Measurements from ENCODE around the gene UQCC2.

The UQCC2 gene

DNA sequence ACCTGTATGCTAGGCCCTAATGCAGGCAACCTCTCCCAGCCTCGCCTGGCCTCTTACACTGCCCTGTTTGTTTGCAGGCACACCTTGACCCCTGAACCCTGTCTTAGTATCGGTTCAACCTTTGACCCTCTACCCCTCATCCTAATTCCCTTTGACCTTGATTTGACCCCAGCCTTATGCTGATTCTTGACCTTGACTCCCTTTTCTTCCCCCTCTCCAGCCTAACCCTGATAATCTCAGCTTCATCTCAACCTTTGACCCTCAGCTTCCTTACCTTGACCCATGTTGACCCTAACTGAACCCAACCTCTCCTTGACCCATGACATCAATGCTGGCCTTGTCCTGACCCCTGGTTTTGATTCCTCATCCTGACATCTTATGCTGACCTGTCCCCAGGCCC lies 33.8 kb downstream of the UQCC2 start:
- H3K4me3 ChIP-seq (ENCODE audit: low read depth, low read length), result no peak overlapping the region
- TF ChIP-seq, protein P1, sequence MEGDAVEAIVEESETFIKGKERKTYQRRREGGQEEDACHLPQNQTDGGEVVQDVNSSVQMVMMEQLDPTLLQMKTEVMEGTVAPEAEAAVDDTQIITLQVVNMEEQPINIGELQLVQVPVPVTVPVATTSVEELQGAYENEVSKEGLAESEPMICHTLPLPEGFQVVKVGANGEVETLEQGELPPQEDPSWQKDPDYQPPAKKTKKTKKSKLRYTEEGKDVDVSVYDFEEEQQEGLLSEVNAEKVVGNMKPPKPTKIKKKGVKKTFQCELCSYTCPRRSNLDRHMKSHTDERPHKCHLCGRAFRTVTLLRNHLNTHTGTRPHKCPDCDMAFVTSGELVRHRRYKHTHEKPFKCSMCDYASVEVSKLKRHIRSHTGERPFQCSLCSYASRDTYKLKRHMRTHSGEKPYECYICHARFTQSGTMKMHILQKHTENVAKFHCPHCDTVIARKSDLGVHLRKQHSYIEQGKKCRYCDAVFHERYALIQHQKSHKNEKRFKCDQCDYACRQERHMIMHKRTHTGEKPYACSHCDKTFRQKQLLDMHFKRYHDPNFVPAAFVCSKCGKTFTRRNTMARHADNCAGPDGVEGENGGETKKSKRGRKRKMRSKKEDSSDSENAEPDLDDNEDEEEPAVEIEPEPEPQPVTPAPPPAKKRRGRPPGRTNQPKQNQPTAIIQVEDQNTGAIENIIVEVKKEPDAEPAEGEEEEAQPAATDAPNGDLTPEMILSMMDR (conservative IDR thresholded peaks at IDR 0.05; ENCODE audit: low read depth, low read length), result no peak
- DNase-seq (ENCODE audit: low read depth), result no peak

DNA sequence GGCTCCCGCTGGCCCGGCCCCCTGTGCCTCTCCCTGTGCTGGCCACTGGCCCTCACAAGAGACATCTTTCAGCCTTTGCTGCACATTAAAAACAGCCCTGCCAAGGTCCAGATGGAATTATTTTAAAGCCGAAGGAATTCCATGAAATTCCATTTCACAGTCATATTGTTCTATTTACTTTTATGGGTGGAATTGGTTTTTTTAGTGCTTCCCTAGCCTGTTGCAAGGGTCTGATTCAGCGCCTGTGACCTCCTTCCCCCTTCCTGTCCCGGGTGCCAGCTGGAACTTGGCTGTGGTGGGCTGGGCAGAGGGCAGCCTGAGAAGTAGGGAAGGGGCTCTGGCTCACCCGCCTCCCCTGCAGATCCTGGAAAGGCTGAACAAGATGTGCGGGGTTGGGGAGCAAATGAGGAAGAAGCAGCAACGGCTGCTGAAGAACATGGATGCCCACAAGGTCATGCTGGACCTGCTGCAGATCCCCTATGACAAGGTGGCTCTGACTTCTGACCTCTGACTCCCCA lies 34.3 kb downstream of the UQCC2 start:
- DNase-seq (ENCODE audit: low read depth), result no peak
- no peak overlapping the region for H3K4me3 ChIP-seq (ENCODE audit: low read depth, low read length)
- TF ChIP-seq, protein P1 (conservative IDR thresholded peaks at IDR 0.05; ENCODE audit: low read depth, low read length), result no peak

DNA sequence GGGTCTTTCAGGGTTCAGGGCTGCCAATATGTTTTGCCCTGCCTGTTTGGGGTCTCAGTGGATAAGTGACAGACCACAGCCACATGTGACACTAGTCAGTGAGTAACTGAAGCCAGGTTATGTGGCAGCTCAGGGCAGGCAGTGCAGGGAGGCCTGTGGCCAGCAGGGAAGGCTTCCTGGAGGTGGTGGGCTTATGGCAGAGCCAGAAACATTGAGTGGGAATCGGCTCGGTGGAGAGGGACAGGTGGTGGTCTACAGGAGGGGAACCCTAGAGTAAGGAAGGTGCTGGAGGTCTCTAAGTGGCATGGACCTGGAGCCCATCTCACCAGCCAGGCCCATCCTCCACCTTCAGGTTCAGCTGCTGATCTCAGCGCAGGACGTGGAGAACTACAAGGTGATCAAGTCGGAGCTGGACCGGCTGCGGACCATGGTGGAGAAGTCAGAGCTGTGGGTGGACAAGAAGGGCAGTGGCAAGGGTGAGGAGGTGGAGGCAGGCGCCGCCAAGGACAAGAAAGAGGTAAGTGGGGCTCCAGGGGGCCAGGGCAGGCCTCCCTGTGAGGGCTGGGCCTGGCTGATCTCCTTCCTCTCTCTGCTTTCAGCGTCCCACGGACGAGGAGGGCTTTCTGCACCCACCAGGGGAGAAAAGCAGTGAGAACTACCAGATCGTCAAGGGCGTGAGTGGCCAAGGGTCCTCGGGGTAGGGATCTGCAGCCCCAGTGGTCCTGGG lies 34.9 kb downstream of the UQCC2 start:
- H3K4me3 ChIP-seq (ENCODE audit: low read depth, low read length), result no peak overlapping the region
- no peak for DNase-seq (ENCODE audit: low read depth)
- TF ChIP-seq, protein P1 (conservative IDR thresholded peaks at IDR 0.05; ENCODE audit: low read depth, low read length), result no peak

DNA sequence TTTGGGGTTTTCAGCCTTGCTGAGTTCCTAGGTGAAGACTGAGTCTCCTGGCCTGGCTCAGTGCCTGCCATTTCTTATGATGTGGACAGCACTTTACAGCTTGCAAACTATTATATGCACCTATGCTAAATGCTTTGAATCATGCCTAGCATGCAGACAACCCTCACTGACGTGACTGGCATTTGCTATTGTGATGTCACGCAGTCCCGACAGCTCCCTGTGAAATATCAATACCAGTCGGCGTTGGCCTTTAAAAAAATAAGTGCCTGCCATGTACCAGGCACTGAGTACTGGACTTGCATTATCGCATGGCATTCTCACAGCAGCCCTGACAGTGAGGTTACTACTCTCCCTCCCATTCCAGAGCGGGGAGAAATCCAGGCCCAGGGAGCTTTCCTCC lies 35.5 kb downstream of the UQCC2 start:
- no peak for DNase-seq (ENCODE audit: low read depth)
- TF ChIP-seq, protein P1 (conservative IDR thresholded peaks at IDR 0.05; ENCODE audit: low read depth, low read length), result no peak
- no peak overlapping the region for H3K4me3 ChIP-seq (ENCODE audit: low read depth, low read length)

DNA sequence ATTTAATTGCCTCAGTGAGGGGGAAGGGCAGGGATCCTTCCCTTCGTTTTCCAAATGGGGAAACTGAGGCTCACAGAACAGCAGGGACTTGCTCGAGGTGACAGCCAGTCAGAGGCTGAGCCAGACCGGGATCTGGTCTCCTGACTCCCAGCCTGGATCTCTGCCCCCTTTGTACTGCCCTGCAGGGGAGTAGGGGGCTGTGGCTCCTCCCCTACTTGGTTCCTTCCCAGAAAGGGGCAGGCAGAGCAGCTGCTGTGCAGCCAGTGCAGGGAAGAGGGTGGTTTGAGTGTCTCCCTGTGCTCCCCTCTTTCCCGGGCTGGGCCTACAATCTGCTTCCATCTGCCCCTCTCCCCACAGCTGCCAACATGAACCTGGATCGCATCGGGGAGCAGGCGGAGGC lies 37.6 kb downstream of the UQCC2 start:
- DNase-seq (ENCODE audit: low read depth), result no peak
- TF ChIP-seq, protein P1 (conservative IDR thresholded peaks at IDR 0.05; ENCODE audit: low read depth, low read length), result no peak
- H3K4me3 ChIP-seq (ENCODE audit: low read depth, low read length), result no peak overlapping the region

DNA sequence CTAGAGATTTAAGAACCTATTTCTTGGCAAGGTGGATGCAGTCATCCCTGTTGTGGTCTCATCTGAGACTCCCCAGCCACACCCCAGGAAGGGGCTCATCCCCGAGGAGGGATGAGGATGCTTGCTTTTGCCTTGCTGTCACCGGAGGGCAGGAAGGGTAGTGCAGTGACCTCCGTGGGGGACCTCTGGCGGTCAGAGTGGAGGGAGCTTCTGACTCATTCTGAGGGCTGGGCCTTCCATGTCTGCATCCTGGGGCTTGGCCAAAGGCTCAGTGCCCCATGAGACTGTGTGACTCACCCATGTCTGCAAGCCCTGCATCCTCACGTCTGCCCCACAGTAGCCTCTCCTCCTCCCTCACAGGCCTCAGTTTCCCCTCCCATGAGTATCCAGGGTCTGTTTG lies 38.7 kb downstream of the UQCC2 start:
- H3K4me3 ChIP-seq (ENCODE audit: low read depth, low read length), result no peak overlapping the region
- DNase-seq (ENCODE audit: low read depth), result peak; percentile 92
- TF ChIP-seq, protein P1 (conservative IDR thresholded peaks at IDR 0.05; ENCODE audit: low read depth, low read length), result peak; percentile 64

DNA sequence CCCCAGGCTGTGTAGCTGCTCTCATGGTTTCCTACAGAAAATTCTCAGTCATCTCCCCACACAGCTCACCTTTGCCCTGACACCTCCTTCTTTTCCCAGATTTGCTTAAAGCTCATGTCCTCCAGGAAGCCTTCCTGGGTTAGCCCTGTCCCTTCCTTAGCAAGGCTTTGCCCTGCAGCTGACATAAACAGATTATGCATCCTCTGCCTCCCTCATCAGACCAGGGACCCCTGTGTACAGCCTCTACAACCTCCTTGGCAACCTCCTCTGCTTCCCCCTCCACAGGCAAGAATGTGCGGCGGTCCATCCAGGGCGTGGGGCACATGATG lies 39.8 kb downstream of the UQCC2 start:
- no peak overlapping the region for H3K4me3 ChIP-seq (ENCODE audit: low read depth, low read length)
- DNase-seq (ENCODE audit: low read depth), result no peak
- TF ChIP-seq, protein P1 (conservative IDR thresholded peaks at IDR 0.05; ENCODE audit: low read depth, low read length), result no peak
